ENCODE measurements around the gene PALD1. TPM values are rescaled to one million over a fixed set of nuclear protein-coding genes. Genes with fewer than 3 reads are reported as not detected.

PALD1 gene
- total and polyA plus RNA-seq, 9 of the 15 experiments (the other 6 are each of a cell fraction or from before 2014, with no cell fraction given) = 0.03 to 0.29 (median 0.09) TPM; not detected in 2

GRCh38 chr10:70458329-70459060 is 20.1 kb upstream of the PALD1 start (continued):
- TF ChIP-seq UBTF (IDR thresholded peaks at IDR 0.05; ENCODE audit: borderline replicate concordance in 1 of 2, low read depth in 2 of 2, low read length in 2 of 2) (peak in 1 of 2 experiments; percentile 88; a peak in 2 of 4 replicates), PCBP1 (IDR thresholded peaks at IDR 0.05; ENCODE audit: low read depth, low read length, poor library complexity, severe bottlenecking) (peak; percentile 56), SETDB1 (IDR thresholded peaks at IDR 0.05; ENCODE audit: low read length) (no peak), EGR1 (conservative IDR thresholded peaks at IDR 0.05) (peak; percentile 37; the same call in 1 of the 2 replicates), ZBTB7A (IDR thresholded peaks at IDR 0.05; ENCODE audit: borderline replicate concordance, control insufficient read depth, low read depth, low read length) (peak; percentile 52; the same call in 1 of the 2 replicates), BRD9 (IDR thresholded peaks at IDR 0.05; ENCODE audit: low read depth, partially characterized antibody) (no peak), JUND (IDR thresholded peaks at IDR 0.05; ENCODE audit: borderline replicate concordance, low read depth, low read length) (no peak; the same call in 1 of the 2 replicates), JUND (tag; IDR thresholded peaks at IDR 0.05; ENCODE audit: borderline replicate concordance, low read depth, low read length) (no peak; the same call in 2 of the 3 replicates), E2F6 (IDR thresholded peaks at IDR 0.05; ENCODE audit: borderline replicate concordance in 1 of 2, extremely low read depth in 1 of 2, insufficient read depth in 1 of 2, insufficient read length in 1 of 2, low read depth in 1 of 2, low read length in 1 of 2, poor library complexity in 1 of 2, severe bottlenecking in 1 of 2) (peak; percentile 66 to 94), NFE2 (IDR thresholded peaks at IDR 0.05; ENCODE audit: low read depth) (0 out of 2 replicates have a peak, but pooled peaks have one; percentile 8), CTBP1 (IDR thresholded peaks at IDR 0.05; ENCODE audit: borderline replicate concordance) (no peak), ZNF217 (CRISPR knock-in tag; IDR thresholded peaks at IDR 0.05) (no peak), ZNF184 (CRISPR knock-in tag; IDR thresholded peaks at IDR 0.05) (no peak), HMBOX1 (IDR thresholded peaks at IDR 0.05) (no peak), ZNF316 (IDR thresholded peaks at IDR 0.05) (no peak), ATF7 (IDR thresholded peaks at IDR 0.05) (no peak)
